Activated CD4-positive, alpha-beta T cell treated with anti-CD3 and anti-CD28 coated beads, Interleukin-2, amount 10 ng/mL, durations not matched to agents 7 days and 5 days (primary cell): ENCODE results near the gene STOM. TPM values are rescaled to one million over a fixed set of nuclear protein-coding genes. Genes with fewer than 3 reads are reported as not detected.

Experiments
- CTCF ChIA-PET: fragments of 350-600 bp; sonication (Branson Sonifier 250); formaldehyde crosslinking; loops from one replicate; lab custom pipeline; 2021; ENCODE audit warnings: antibody characterized with exemption; lab: Charles Lee
- POLR2A ChIA-PET: fragments of 350-600 bp; sonication (Branson Sonifier 250); formaldehyde crosslinking; loops from one replicate; lab custom pipeline; 2021; ENCODE audit warnings: antibody characterized with exemption; lab: Charles Lee
- DNase-seq: peaks from one replicate; pipeline ENCODE4 v3.0.0-alpha.2; 2020
- H3K27ac Mint-ChIP-seq: one replicate; pipeline ENCODE4 v1.8.0; 2021; ENCODE audit warnings: mild to moderate bottlenecking, moderate library complexity, mixed read lengths
- H3K27me3 Mint-ChIP-seq: one replicate; pipeline ENCODE4 v1.8.0; 2021; ENCODE audit warnings: mixed read lengths
- H3K36me3 Mint-ChIP-seq: one replicate; pipeline ENCODE4 v1.8.0; 2021; ENCODE audit warnings: low read depth, mixed read lengths
- H3K4me1 Mint-ChIP-seq: one replicate; pipeline ENCODE4 v1.8.0; 2021; ENCODE audit warnings: mixed read lengths
- H3K4me3 Mint-ChIP-seq: one replicate; pipeline ENCODE4 v1.8.0; 2021; ENCODE audit warnings: mild to moderate bottlenecking, moderate library complexity, mixed read lengths
- H3K9me3 Mint-ChIP-seq: one replicate; pipeline ENCODE4 v1.8.0; 2021; ENCODE audit warnings: mixed read lengths
- total RNA-seq, 2 experiments: library from RNA; stranded (reverse); gene quantifications; one replicate each; pipeline ENCODE4 v1.2.3, GENCODE V29; 2021

The STOM gene
- total RNA-seq, 2 experiments from 2014 or later, result 35.5 to 48.1 TPM

DNA sequence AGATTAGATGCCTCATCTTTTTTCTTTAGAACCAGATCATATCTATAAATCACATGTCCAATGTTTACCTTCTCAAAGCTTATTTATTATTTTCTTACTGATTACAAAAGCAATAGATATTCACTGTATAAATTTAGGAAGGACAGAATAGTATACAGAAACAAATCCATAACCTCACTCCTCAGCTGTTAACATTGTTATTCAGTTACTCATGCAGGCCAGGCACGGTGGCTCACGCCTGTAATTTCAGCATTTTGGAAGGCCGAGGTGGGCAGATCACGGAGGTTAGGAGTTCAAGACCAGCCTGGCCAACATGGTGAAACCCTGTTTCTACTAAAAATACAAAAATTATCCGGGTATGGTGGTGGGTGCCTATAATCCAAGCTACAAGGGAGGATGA lies 15.3 kb downstream of the STOM start:
- POLR2A ChIA-PET, result no interaction called here
- CTCF ChIA-PET, result interaction anchor here (1.0 to 2.0 kb wide), 3 partner anchors 9 to 35 kb away, joined by 4 to 6 read pairs (median 6); no protein-coding TSS in a partner anchor
- Mint-ChIP-seq H3K4me3 (no peak overlapping the region), H3K27me3 (no peaks in the 10 kb centered on the region), H3K9me3 (no peaks in the 10 kb centered on the region), H3K4me1 (peaks cover 63% of the 10 kb centered on the region), H3K27ac (peak overlapping the region; percentile 27), H3K36me3 (peaks cover 26% of the 10 kb centered on the region)
- no peak for DNase-seq

DNA sequence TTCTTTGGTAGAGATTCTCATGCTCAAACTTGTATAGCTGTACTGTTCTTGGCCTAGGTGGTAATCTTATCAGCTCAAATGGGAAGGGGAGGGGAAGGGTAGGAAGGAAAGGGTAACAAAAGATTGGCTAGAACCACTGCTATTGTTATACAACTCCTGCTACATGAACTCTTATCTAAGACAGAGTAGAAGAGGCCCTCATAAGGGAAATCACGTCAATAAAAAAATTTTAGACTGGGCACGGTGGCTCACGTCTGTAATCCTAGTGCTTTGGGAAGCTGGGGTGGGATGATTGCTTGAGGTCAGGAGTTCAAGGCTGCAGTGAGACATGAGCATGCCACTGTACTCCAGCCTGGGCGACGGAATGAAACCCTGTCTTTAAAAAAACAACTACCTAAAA lies 15.9 kb downstream of the STOM start:
- ChIA-PET POLR2A (no interaction called here), CTCF (interaction anchor here (0.9 to 1.9 kb wide), 6 partner anchors 8 to 34 kb away, joined by 3 to 8 read pairs (median 6); no protein-coding TSS in a partner anchor)
- Mint-ChIP-seq H3K36me3 (peaks cover 25% of the 10 kb centered on the region), H3K4me1 (peaks cover 57% of the 10 kb centered on the region), H3K27me3 (no peaks in the 10 kb centered on the region), H3K9me3 (no peaks in the 10 kb centered on the region), H3K4me3 (no peak overlapping the region), H3K27ac (peak overlapping the region; percentile 80)
- DNase-seq, result no peak

DNA sequence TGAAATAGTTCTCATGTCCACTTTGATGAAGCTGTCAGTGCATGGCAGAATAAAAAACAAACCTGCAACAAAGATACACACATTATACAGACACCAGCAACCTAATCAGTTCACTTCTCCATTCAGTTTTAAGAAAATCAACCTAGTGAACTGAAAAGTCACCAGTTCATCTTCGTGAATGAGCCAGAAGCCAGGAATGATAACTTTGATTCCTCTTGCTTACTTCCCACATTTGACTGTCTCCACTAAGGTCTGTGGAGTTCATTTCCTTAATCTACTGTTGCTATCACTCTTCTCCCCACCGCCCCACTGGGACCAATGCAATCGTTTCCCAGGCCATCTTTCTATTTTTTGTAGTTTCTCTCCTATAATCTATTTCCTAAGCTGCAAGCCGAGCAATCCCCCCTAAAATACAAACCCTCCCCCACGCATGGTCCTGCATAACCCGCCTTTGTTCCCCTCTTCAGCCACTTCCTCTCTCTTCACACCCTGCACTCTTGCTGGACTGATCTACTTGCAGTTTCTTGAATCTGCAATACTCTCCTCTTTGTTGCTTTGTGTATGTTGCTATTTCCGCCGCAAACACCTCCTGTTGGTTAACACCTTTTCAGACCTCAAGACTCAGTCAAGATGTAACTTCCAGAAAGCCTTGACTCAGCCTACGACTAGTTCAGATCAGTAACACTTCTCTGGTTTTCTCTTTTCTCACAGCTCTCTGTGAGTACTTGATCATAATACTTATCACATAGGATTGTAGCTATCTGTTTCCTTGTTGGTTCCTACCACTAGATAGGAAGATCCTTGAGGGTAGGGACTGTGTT lies 16.6 kb downstream of the STOM start:
- Mint-ChIP-seq H3K9me3 (no peaks in the 10 kb centered on the region), H3K4me3 (peak overlapping the region; percentile 11), H3K36me3 (peaks cover 27% of the 10 kb centered on the region), H3K4me1 (peaks cover 51% of the 10 kb centered on the region), H3K27ac (peak overlapping the region; percentile 80), H3K27me3 (no peaks in the 10 kb centered on the region)
- DNase-seq, result peak; percentile 68
- ChIA-PET CTCF (interaction anchor here (0.9 to 1.9 kb wide), 8 partner anchors 8 to 33 kb away, joined by 3 to 8 read pairs (median 6); no protein-coding TSS in a partner anchor), POLR2A (no interaction called here)

DNA sequence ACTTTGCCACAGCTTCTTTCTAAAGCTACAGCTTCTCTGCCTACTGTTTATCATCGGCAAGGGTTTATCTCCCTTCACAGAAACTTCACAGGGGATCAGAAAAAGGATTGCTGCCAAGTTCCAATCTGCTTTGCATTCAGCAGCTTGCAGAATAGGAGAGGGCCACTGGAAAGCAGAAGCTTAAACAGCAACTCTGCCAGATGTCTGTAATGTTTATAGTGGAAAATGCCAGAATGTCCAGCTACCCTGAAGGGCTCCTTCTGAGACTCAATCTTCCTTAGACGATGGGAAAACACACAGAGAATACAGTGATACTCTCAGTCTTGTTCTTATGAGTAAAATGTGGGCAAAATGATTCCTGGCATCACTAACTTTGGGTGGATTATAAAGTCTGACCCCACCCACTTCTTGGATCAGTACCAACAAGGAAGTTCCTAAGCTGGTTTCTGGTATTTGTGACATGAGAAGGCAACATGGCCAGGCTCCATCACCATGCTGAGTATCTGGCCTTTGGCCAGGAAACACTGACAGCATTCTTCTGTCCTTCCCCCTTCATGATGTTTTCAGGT lies 19.0 kb downstream of the STOM start:
- H3K27ac Mint-ChIP-seq, result no peak overlapping the region
- CTCF ChIA-PET, result interaction anchor here (0.6 to 1.4 kb wide), 4 partner anchors 13 to 986 kb away, joined by 3 to 7 read pairs (median 3); no protein-coding TSS in a partner anchor
- H3K9me3 Mint-ChIP-seq, result no peaks in the 10 kb centered on the region
- H3K4me1 Mint-ChIP-seq, result peaks cover 34% of the 10 kb centered on the region
- POLR2A ChIA-PET, result no interaction called here
- H3K36me3 Mint-ChIP-seq, result peaks cover 29% of the 10 kb centered on the region
- H3K4me3 Mint-ChIP-seq, result no peak overlapping the region
- H3K27me3 Mint-ChIP-seq, result no peaks in the 10 kb centered on the region
- DNase-seq, result no peak

DNA sequence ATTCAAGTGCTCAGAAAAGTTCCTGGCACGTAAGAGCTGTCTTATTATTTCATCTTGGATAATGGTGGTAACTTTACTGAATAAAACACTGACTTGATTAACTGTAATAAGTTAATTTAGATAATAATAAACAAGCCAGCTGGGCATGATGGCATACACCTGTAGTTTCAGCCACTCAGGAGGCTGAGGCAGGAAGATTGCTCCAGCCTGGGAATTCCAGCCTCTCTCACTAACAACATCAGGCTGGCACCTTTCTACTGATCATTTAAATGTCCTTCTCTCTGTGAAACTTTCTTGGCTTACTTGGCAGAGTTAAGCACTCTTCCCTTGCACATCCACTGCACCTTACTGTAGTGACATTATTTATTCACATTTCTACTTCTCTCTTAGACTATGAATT lies 20.0 kb downstream of the STOM start:
- H3K9me3 Mint-ChIP-seq, result no peaks in the 10 kb centered on the region
- H3K4me1 Mint-ChIP-seq, result peaks cover 28% of the 10 kb centered on the region
- no peak overlapping the region for H3K4me3 Mint-ChIP-seq
- DNase-seq, result no peak
- H3K36me3 Mint-ChIP-seq, result peaks cover 26% of the 10 kb centered on the region
- ChIA-PET CTCF (interaction anchor here (1.2 kb wide), 1 partner anchor 8 kb away, joined by 3 read pairs; no protein-coding TSS in a partner anchor), POLR2A (no interaction called here)
- no peaks in the 10 kb centered on the region for H3K27me3 Mint-ChIP-seq
- no peak overlapping the region for H3K27ac Mint-ChIP-seq

DNA sequence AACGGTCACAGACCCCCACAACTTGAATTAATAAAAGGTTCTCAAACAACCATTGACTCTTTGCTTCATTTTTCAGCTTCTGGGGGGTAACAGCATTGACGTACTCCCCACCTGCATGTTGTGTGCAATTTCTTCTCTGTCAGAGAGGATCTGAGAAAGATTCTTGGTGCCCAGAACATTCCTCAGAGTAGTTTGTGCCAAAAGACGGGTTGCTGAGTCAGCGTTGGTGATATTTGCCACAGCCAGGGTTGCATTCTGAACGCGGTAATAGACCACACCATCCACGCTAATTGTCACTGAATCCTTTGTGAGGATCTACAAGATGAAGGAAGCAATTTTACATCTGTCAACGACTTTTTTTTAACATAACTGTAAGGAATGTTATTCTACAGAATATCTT lies 21.0 kb downstream of the STOM start:
- DNase-seq, result no peak
- ChIA-PET POLR2A (interaction anchor here (0.7 kb wide), 1 partner anchor 144 kb away, joined by 3 read pairs; no protein-coding TSS in a partner anchor), CTCF (interaction anchor here (1.2 kb wide), 1 partner anchor 9 kb away, joined by 3 read pairs; no protein-coding TSS in a partner anchor)
- H3K27ac Mint-ChIP-seq, result no peak overlapping the region
- H3K36me3 Mint-ChIP-seq, result peaks cover 23% of the 10 kb centered on the region
- no peak overlapping the region for H3K4me3 Mint-ChIP-seq
- no peaks in the 10 kb centered on the region for H3K27me3 Mint-ChIP-seq
- H3K4me1 Mint-ChIP-seq, result peaks cover 22% of the 10 kb centered on the region
- H3K9me3 Mint-ChIP-seq, result no peaks in the 10 kb centered on the region

DNA sequence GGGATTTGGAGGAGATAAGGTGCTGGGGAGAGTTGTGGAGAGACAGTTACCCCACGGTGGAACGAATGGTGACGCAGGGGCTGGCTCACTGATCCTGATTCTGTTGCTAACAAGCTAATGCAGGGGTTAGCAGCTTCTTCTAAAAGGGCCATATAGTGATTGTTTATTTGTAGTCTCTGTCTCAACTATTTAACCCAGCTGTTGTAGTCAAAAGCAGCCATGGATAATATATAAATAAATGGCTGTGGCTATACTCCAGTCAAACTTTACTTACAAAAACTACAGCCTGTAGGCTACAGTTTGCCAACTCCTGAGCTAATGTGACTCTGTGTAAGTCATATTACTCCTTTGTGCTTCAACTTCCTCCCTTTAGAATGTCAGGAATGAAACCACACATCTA lies 21.8 kb downstream of the STOM start:
- Mint-ChIP-seq H3K9me3 (no peaks in the 10 kb centered on the region), H3K27me3 (no peaks in the 10 kb centered on the region), H3K4me1 (peaks cover 14% of the 10 kb centered on the region), H3K36me3 (peaks cover 23% of the 10 kb centered on the region), H3K4me3 (no peak overlapping the region), H3K27ac (no peak overlapping the region)
- ChIA-PET POLR2A (interaction anchor here (0.7 kb wide), 1 partner anchor 143 kb away, joined by 3 read pairs; no protein-coding TSS in a partner anchor), CTCF (interaction anchor here (0.9 to 1.0 kb wide), 2 partner anchors 13 to 28 kb away, joined by 3 to 4 read pairs; no protein-coding TSS in a partner anchor)
- DNase-seq, result no peak

DNA sequence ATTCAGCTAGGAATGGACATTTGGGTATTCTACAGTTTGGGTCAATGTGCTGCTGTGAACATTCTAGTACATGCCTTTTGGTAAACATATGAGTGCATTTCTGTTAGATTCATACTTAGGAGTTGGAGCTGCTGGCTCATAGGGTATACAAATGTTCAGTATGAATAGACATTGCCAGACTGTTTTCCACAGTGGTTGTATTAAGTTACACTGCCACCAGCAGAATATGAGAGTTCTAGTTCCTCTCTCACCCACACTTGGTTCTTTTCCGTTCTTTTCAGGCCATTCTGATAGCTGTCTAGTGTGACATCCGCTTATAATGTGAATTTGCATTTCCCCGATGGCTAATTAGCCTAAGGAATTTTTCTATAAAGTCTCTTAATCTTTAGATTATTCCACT lies 25.0 kb downstream of the STOM start:
- POLR2A ChIA-PET, result no interaction called here
- CTCF ChIA-PET, result interaction anchor here (1.1 to 1.8 kb wide), 2 partner anchors 8 to 25 kb away, joined by 4 to 10 read pairs; no protein-coding TSS in a partner anchor
- no peak for DNase-seq
- peaks cover 16% of the 10 kb centered on the region for H3K36me3 Mint-ChIP-seq
- no peak overlapping the region for H3K4me3 Mint-ChIP-seq
- no peak overlapping the region for H3K27ac Mint-ChIP-seq
- H3K4me1 Mint-ChIP-seq, result no peaks in the 10 kb centered on the region
- H3K9me3 Mint-ChIP-seq, result no peaks in the 10 kb centered on the region
- H3K27me3 Mint-ChIP-seq, result no peaks in the 10 kb centered on the region

DNA sequence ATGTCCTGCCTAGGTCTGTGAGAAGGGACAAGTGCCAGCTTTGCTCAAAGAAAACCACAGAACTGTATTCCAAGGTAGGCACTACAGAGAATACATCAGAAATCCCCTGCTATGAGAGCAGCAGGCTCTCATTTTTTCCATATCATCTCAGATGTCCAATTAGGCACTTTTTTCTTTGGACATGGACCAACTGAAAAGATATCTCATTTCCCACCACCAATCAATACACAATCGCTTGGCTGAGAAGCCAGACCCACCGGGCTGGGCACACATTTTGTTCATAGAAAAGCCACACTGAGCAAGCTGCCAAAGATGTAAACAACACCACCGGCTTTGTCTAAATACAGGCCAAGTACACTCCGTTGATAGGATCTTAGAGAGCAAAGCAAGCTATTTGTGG lies 25.9 kb downstream of the STOM start:
- Mint-ChIP-seq H3K4me1 (no peaks in the 10 kb centered on the region), H3K4me3 (no peak overlapping the region), H3K36me3 (peaks cover 17% of the 10 kb centered on the region), H3K27me3 (no peaks in the 10 kb centered on the region), H3K27ac (no peak overlapping the region), H3K9me3 (no peaks in the 10 kb centered on the region)
- DNase-seq, result no peak
- ChIA-PET POLR2A (no interaction called here), CTCF (interaction anchor here (1.8 kb wide), 1 partner anchor 24 kb away, joined by 10 read pairs; no protein-coding TSS in a partner anchor)

DNA sequence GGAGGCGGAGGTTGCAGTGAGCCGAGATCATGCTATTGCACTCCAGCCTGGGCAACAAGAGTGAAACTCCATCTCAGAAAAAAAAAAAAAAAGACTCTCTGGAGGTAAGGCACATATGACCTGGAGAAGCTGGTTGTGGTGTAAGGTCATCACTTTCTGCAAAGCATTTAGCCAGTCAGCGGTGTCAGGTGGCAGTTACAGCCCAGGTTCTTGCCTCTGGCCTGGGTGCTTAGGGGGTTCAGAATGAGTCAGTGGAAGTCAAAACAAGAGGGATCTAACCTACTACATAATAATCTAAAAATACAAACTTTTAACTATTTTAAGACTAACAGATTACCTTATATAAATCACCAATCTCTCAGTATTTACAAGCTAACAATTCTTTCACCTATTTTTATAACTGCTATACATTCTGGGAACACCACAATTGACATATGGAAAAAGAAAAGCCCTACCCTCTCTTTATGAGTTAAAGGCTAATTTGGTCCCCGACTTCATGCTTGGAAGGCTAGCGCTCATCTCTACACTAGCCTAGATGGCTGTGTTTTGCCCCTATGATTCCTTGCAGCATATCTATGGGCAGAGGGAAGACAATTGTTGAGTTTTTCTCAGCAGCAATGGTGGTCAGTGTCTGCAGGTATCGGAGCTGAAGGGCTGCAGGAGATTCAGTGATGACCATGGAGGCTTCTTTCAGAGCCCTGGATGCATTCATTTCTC lies 29.2 kb downstream of the STOM start:
- no peaks in the 10 kb centered on the region for H3K9me3 Mint-ChIP-seq
- H3K4me3 Mint-ChIP-seq, result no peak overlapping the region
- H3K36me3 Mint-ChIP-seq, result peaks cover 13% of the 10 kb centered on the region
- POLR2A ChIA-PET, result no interaction called here
- no peak overlapping the region for H3K27ac Mint-ChIP-seq
- DNase-seq, result no peak
- H3K4me1 Mint-ChIP-seq, result no peaks in the 10 kb centered on the region
- CTCF ChIA-PET, result interaction anchor here (1.6 to 2.2 kb wide), 2 partner anchors 12 to 20 kb away, joined by 7 to 9 read pairs; no protein-coding TSS in a partner anchor
- no peaks in the 10 kb centered on the region for H3K27me3 Mint-ChIP-seq

DNA sequence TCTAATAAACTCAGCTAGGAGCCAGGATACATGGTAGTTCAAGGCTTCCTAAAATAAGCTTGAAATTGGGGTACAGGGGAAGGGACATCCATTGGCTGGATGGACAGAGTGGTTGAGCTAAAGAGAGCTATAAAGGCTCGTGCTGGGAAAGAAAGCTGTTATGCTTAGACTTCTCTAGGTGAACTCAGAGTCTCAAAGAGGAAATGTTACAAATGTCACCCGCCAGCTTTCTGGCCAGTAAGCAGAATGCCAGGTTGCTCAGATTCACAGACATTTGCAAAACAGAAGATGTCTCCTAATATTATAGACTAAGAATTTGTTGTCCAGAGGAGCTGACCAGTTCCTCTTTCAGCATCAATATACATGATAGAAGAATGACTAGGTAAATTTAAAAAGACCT lies 30.6 kb downstream of the STOM start:
- POLR2A ChIA-PET, result no interaction called here
- Mint-ChIP-seq H3K4me1 (no peaks in the 10 kb centered on the region), H3K4me3 (no peak overlapping the region), H3K27me3 (no peaks in the 10 kb centered on the region), H3K27ac (no peak overlapping the region), H3K9me3 (no peaks in the 10 kb centered on the region), H3K36me3 (peaks cover 13% of the 10 kb centered on the region)
- DNase-seq, result no peak
- CTCF ChIA-PET, result interaction anchor here (0.7 to 2.2 kb wide), 4 partner anchors 12 to 72 kb away, joined by 3 to 8 read pairs (median 4); no protein-coding TSS in a partner anchor

DNA sequence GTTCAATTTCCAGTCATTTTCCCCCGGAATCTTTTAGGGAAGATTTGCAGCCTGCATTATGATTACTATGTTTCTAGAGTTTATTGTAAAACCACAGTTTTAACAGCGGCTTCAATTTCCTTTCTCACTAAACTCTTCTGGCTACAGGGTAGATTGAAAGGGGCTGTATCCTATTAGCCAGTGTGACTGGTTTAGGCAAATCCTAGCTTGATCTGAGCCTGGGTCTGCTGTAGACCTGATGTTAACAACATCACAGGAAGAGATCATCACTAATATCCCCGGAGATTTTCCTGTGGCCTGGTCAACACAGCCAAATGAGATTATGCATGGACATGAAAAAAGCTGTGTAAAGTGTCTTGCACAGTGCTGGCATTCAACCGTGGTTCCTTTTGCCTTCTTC lies 33.4 kb downstream of the STOM start:
- no peak overlapping the region for H3K4me3 Mint-ChIP-seq
- ChIA-PET POLR2A (no interaction called here), CTCF (interaction anchor here (1.1 to 1.4 kb wide), 2 partner anchors 15 to 16 kb away, joined by 3 to 4 read pairs; no protein-coding TSS in a partner anchor)
- no peaks in the 10 kb centered on the region for H3K4me1 Mint-ChIP-seq
- no peaks in the 10 kb centered on the region for H3K27me3 Mint-ChIP-seq
- H3K27ac Mint-ChIP-seq, result no peak overlapping the region
- H3K9me3 Mint-ChIP-seq, result no peaks in the 10 kb centered on the region
- DNase-seq, result no peak
- H3K36me3 Mint-ChIP-seq, result peaks cover 8% of the 10 kb centered on the region
